GM19025 (cell line): ENCODE measurements around the gene DPY19L3.
"Not testable (repeated sequence)": the region's sequence is repeated elsewhere in the genome, so short reads cannot be mapped to it uniquely, and the experiment has no call there.

Experiments
- ATAC-seq: cut with Tn5 transposase; IDR thresholded peaks from one replicate; pipeline ENCODE4 v1.9.1; 2021; ENCODE audit warnings: mild to moderate bottlenecking, low read depth, moderate library complexity; ENCODE audit not compliant: unreplicated experiment

Gene DPY19L3

DNA sequence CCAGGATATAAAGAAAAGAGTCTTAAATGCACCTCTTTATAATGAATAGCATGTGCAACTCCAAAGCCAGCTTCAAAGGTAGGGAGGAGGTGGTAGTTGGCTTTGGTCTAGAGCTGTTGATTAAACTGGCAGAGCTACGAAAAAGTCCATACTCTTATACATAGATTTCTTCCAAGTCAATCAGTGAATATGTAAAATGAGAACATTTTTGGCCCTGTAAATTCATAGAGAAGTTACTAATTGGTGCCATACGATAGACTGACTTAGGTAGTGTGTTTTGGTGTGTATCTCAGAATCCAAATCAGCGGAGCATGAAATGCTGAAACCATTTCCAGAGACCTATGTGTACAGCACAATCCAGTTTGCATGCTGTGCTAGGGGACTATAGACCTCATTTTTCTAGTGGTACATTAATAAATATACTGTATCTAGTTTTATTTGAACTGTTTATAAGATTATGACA, 17.1 kb upstream of the DPY19L3 start:
- ATAC-seq = no peak

- no peak for ATAC-seq
Measured at GRCh38 chr19:32392901-32393300, 12.7 kb upstream of the DPY19L3 start.

DNA sequence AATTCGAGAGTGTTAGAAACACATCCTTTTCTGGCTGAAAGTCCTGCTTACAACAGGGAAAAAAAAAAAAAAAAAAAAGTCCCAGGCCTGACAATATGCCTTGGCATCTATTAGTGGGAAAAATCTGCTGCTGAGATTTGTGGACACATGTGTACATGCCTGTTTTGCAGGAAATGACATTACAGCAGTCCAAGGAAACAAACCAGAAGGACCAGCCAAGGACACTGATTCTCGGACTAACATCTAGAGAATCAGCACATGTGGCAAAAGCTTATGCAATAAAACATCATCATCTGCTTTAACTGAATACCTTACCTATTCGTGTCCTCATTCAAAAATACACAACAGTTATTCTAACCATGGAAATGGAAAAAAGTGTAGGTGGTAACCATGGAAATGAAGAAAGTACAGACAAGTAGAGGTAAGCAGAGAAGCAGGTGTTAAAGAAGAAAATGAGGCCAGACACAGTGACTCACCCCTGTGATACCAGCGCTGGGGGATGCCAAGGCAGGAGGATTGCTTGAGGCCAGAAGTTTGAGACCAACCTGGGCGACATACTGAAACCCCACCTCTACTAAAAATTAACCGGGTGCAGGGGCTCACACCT, 9.4 kb upstream of the DPY19L3 start:
- ATAC-seq = no peak

DNA sequence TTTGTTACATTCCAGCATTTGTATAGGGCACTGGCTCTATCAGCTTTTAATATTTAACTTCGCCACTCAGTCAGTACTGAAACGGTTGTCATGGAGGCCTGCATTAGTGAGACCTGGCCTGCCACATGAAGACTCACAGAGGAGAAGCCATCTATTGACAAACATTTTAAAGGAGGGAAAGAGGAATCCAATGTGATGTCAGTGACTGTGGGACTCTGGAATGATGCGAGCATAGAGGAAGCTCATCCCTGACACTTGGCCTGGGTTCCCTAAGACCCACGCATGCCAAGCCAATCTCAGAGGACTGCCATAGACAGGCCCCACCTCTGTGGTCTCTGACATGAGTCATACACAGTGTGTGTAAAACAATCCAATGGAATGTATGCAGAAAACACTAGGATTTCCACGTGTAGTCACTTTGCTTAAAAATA, 7.9 kb upstream of the DPY19L3 start:
- no peak for ATAC-seq

DNA sequence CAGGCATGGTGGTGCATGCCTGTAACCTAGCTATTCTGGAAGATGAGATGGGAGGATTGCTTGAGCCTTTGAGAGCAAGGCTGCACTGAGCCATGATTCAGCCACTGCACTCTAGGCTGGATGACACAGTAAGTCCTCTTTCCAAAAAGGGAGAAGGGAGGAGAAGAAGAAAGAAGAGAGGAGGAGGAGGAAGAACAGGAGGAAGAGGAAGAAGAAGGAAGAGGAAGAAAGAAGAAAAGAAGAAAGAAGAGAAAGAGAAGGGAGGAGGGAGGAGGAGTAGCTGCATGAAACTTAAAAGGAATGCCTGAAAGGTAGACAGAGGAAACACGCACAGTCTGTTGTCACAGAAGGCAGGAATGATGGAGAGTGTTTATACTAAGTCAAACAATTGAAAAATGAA, 3.6 kb upstream of the DPY19L3 start:
- ATAC-seq = no peak

DNA sequence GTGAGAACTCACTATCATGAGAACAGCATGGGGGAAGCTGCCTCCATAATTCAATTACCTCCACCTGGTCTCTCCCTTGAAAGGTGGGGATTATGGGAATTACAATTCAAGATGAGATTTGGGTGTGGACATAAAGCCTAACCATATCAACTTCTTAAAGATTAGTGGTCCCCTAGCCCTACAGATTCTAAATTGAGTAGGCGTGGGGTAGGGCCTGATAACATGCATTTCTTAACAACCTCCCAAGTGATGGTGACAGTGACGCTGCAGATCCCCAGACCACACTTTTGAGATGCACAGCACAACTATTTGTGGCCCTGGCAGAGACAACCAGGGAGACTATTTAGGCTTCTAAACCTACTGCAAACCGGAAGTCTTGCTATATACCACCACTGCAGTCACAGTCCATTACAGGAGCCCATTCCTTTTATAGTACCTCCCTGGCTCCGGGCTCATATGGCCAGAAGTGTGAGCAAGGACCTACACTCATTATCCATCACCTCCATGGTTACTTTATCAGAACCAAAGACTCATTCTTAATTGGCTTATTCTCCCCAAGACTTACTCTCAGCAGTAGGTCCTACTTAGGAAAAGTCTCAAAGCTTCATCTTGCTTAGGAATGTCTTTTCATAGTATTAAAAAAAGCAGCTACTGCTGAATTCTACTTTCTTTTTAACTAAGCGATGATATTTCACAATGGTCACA, 2.1 kb upstream of the DPY19L3 start:
- ATAC-seq = no peak

DNA sequence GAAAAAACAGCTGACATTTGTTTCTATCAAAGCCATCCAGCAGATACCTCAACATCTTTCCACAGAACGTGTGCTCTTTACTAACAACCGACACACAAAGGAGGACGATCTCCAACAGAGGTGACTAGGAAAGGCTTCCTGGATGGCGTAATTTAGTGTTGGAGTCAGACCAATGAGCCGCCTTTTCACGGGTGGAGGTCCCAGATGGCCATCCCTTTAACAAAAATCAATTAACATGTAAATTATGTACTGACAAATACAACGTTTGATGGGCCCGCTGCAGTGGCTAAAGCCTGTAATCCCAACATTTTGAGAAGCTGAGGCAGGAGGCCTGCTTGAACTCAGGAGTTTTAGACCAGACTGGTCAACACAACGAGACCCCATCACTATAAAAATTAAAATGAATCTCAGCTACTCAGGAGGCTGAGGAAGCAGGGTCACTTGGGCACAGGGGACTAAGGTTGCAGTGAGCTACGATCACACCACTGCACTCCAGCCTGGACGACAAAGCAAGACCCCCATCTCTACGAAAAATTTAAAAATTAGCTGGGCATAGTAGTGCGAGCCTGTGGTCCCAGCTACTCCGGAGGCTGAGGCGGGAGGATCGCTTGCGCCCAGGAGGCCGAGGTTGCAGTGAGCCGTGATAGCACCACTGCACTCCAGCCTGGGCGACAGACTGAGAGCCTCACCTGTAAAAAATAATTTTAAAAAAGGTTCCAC, 1.2 kb upstream of the DPY19L3 start:
- ATAC-seq = no peak

DNA sequence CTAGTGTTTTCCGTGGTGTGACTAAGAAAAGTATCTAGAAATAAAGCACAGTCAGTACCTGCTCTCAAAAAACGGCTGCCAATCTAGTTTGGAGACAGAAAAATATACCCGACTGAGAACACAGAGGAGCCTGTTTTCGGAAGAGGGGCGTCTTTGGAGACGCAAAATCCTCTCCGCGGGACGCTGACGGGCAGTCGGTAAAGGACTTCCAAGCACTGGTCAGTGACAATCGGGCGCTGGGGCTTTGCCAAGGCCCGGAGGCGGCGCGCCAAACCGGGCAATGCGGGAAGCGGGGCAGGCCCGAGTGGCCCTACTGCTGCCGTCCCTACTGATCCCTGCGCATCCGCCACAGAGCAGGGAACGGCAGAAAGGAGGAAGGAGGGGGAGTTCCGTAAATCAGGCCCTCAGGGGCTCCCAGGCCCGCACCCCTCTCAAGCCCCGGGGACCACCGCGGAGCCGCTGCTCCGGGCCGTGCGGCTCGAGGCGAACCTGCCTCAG, 588 bp upstream of the DPY19L3 start:
- peak; percentile 3 for ATAC-seq

DNA sequence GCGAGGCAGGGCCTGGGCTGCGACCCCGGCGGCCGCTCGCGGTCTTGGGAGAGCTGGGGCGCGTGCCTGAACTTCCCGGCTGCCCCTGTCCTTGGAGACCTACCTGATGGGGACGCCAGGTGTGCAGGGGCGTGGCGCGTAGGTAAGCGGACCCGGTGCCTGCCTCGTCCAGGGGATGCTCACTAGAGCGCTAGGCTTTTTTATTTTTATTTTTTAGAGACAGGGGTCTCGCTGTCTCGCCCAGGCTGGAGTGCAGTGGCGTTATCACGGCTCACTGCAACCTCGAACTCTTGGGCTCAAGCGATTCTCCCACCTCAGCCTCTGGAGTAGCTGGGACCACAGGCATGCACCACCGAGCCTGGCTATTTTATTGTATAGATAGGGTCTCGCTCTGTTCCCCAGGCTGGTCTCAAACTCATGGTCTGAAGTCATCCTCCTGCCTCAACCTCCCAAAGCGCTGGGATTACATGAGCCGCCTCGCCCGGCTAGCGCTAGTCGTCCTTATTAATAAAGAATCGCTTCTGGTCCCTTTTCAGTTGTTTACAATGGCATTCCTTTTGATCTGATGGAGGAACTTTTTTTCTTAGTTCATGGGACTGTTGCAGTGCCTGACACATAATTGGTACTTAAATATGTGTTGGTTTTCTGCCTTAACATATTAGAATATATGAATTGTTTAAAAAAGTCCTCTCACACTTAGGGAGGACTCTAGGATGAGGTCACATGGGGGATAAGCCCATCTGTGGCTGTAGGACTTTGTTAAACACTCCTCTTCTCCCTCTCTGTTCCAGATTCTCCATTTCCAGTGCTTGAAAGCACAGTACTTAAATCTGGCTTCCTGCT, 812 bp downstream of the DPY19L3 start:
- ATAC-seq = no peak

DNA sequence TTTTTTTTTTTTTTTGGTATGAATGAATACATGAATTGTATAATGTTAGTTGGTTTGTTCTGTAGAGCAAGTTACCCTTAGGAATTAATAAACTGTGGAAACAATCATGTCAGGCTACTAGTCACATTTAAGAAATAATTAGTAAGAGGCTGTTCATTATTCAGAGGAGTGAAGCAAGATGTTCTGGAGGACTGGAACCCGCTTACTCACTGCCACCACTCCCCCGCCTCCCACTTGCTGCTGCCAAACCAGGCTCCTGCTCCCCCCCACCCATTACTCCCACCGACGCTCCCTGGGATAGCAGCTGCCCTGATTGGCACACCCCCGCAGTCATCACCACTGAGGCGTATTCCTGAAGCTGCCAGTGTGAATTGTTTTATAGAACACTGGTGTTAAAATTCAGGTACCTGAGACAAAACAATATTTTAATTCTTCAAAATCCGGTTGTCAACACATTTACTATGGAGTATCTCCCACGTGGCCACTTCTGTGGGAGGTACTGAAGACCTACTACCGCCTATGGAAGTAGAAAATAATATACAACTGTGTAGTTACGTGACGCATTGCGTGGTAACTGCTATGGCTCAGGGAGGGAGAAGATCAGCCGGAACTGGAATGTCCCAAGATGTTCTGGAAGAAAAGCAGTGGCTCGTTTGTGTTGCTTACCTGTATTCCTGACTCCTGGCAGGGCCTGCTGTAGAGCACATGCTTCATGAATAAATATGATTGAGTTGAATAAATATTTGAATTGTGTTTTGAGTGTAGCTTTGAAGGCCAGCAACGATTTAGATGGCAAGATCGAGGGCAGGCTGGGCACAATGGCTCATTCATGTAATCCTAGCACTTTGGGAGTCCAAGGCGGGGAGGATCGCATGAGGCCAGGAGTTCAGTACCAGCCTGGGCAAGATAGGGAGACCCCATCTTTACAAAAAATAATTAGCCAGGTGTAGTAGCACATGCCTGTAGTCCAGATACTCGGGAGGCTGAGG, 1.7 kb downstream of the DPY19L3 start:
- no peak for ATAC-seq

DNA sequence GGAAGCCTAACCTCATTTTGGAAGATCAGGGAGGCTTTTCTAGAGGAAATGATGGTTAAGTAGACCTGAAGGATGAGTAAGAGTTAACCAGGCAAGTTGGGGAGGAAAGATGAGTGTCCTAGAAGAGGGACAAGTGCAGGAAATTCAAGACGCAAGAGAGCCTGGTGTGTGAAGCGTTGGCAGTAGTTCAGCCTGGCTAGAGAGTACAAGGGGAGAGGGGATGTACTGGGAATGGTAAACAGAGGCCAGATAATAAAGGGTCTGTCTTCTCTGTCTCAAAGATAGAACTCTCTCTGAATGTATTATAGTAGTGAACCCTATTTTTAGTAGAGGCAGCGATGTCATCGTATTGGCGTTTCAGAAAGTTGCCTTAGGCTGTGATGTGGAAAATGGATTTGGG, 9.7 kb downstream of the DPY19L3 start:
- ATAC-seq = no peak

GRCh38 chr19:32415669-32416068, 10.1 kb downstream of the DPY19L3 start:
- no peak for ATAC-seq

DNA sequence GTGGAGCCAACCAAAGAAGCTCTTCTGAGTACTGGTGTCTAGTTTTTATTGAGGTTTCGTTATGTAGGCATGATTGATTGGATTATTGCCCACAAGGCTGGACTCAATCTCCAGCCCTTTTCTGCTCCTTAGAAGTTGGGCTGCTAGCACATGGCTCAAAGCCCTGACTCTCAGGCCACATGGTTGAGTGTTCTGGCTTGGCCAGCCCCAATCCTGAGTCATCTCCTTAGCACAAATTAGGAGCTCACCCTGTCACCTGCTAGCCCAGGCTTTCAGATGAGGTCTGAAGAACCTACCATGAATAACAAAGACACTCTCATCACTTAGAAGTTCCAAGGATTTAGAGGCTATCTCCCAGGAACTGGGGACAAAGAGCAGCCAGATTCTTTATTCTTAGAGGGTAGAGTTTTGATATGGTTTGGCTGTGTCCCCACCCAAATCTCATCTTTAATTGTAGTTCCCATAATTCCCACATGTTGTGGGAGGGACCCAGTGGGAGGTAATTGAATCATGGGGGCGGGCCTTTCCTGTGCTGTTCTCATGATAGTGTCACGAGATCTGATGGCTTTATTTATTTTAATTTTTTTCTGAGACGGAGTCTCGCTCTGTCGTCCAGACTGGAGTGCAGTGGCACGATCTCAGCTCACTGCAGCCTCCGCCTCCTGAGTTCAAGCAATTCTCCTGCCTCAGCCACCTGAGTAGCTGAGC, 11.3 kb downstream of the DPY19L3 start:
- no peak for ATAC-seq

DNA sequence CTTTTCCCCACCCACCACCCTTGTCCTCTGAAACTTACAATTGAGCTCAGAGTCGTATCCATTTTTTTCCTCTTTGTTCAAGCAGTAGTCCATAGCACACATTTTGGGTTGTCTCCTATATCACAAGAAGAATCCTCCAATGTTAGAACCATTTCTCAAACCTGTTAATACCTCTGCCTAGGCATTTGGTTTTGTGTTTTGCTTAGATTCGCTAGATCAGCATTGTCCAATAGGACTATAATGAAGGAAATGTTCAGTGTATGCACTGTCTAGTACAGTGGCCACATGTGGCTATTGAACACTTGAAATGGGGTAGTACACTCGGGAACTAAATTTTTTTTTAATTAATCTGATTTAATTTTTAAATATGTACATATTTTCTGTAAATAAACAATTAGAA, 12.6 kb downstream of the DPY19L3 start:
- no peak for ATAC-seq

- ATAC-seq = no peak
Measured at GRCh38 chr19:32421589-32422361, 16.2 kb downstream of the DPY19L3 start.

- no peak for ATAC-seq
Measured at GRCh38 chr19:32422435-32422834, 16.9 kb downstream of the DPY19L3 start.

- not testable (repeated sequence) for ATAC-seq
Measured at GRCh38 chr19:32423944-32424343, 18.4 kb downstream of the DPY19L3 start.

DNA sequence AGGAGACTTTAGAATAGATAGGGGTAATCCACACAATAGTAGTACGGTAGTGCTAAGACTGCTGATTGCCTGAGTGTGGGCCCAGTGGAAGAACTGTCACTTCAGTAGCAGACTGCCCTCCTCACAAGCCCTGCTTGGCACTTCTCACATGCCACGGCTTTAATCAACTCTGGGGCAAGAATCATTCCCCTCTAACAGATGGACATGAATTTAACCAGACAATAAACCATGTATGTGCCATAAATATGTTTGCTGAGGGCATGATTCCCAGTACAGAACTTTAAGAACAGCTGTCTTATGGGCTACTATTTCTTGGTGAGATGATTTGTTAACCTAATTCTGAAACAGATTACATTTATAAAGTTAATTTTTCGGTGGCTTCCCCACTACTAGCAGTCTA, 22.0 kb downstream of the DPY19L3 start:
- ATAC-seq = no peak
